Karpas-422 (cell line): ENCODE data around the gene SLC1A3. TPM values are rescaled to one million over a fixed set of nuclear protein-coding genes. Genes with fewer than 3 reads are reported as not detected.
"Not testable (repeated sequence)": the region's sequence is repeated elsewhere in the genome, so short reads cannot be mapped to it uniquely, and the experiment has no call there.

Experiments used
- DNase-seq: peaks from one replicate; pipeline ENCODE4 v3.0.0-alpha.2; 2015
- H2AFZ ChIP-seq: fragments of 200-600 bp; sonication (generic); 2 replicates; pipeline ENCODE4 v1.6.1; 2014; ENCODE audit warnings: antibody characterized with exemption, low read length, mixed read lengths
- H3K27ac ChIP-seq: fragments of 200-600 bp; sonication (generic); 2 replicates; pipeline ENCODE4 v1.5.1; 2014; ENCODE audit warnings: mild to moderate bottlenecking, low read length, moderate library complexity
- H3K27me3 ChIP-seq: fragments of 200-600 bp; sonication (generic); 2 replicates; pipeline ENCODE4 v1.6.1; 2014; ENCODE audit warnings: low read length, mixed read lengths
- H3K36me3 ChIP-seq: fragments of 200-600 bp; sonication (generic); 2 replicates; pipeline ENCODE4 v1.6.1; 2014; ENCODE audit warnings: low read length, mixed read lengths; ENCODE audit not compliant: insufficient read depth
- H3K4me1 ChIP-seq: fragments of 200-600 bp; sonication (generic); 2 replicates; pipeline ENCODE4 v1.6.1; 2014; ENCODE audit warnings: mild to moderate bottlenecking, low read length, mixed read lengths
- H3K4me2 ChIP-seq: fragments of 200-600 bp; sonication (generic); 2 replicates; pipeline ENCODE4 v1.6.1; 2014; ENCODE audit warnings: low read length, low read depth, mild to moderate bottlenecking; ENCODE audit not compliant: poor library complexity, severe bottlenecking
- H3K4me3 ChIP-seq: fragments of 200-600 bp; sonication (generic); 2 replicates; pipeline ENCODE4 v1.5.1; 2014; ENCODE audit warnings: mild to moderate bottlenecking, antibody characterized with exemption, low read length, mixed read lengths
- H3K79me2 ChIP-seq: fragments of 200-600 bp; sonication (generic); 2 replicates; pipeline ENCODE4 v1.6.1; 2014; ENCODE audit warnings: mild to moderate bottlenecking, low read length, mixed read lengths
- H3K9ac ChIP-seq: fragments of 200-600 bp; sonication (generic); 2 replicates; pipeline ENCODE4 v1.6.0; 2014; ENCODE audit warnings: low read length
- H3K9me2 ChIP-seq: fragments of 200-600 bp; sonication (generic), shearing (Covaris generic); replicated peaks from 2 replicates; pipeline ENCODE4 v1.6.0; 2014; ENCODE audit warnings: mild to moderate bottlenecking, low read length, moderate library complexity; ENCODE audit not compliant: insufficient read depth
- H3K9me3 ChIP-seq: fragments of 300-700, 200-600 bp; sonication (generic); 2 replicates; pipeline ENCODE4 v1.6.1; 2014; ENCODE audit warnings: low read length, mixed read lengths
- H4K20me1 ChIP-seq: fragments of 200-600 bp; sonication (generic); 2 replicates; pipeline ENCODE4 v1.6.1; 2014; ENCODE audit warnings: mild to moderate bottlenecking, antibody characterized with exemption, low read length, low read depth; ENCODE audit not compliant: insufficient read depth
- total RNA-seq: library from RNA; depleted of rRNA; stranded (reverse); fragments of >200 nt; shearing (Covaris generic); gene quantifications from 2 replicates; pipeline ENCODE4 v1.2.3, GENCODE V29; 2014; ENCODE audit warnings: low replicate concordance

SLC1A3 gene
- total RNA-seq, 1 experiment from 2014 or later: not detected

GRCh38 chr5:36641431-36641830, 35.0 kb downstream of the SLC1A3 start:
- H3K27ac ChIP-seq: no peak overlapping the region

DNA sequence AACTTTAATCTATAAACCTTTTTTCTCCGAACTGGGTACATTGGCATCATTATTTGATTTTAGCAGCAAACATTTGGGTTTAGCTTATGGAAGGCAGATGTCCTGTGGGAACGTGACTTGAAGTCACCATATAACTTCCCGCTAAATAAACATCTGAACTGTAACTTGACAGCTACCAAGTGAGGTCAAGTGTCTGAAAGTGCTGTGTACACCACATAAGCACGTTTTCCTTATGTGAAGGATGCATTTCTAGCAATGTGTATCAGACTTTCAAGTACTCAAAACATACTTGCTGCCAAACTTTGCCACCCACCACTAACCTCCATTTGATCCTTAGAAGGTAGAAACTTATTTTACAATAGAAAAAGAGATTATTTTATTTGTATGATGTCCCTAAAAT, 35.7 kb downstream of the SLC1A3 start:
- Histone ChIP-seq H3K9ac (no peak overlapping the region), H3K9me2 (no peaks in the 10 kb centered on the region), H3K79me2 (no peaks in the 10 kb centered on the region), H3K9me3 (no peaks in the 10 kb centered on the region), H3K36me3 (no peaks in the 10 kb centered on the region), H3K27me3 (0 out of 2 replicates have a peak, but pooled peaks cover 2% of the 10 kb centered on the region), H3K27ac (no peak overlapping the region), H3K4me3 (no peak overlapping the region), H3K4me1 (no peaks in the 10 kb centered on the region), H3K4me2 (no peak overlapping the region), H4K20me1 (no peaks in the 10 kb centered on the region), H2AFZ (no peak overlapping the region)
- no peak for DNase-seq

More at GRCh38 chr5:36641431-36641830, 35.0 kb downstream of the SLC1A3 start:
- H3K27me3 ChIP-seq: 0 out of 2 replicates have a peak, but pooled peaks cover 2% of the 10 kb centered on the region
- no peaks in the 10 kb centered on the region for H3K4me1 ChIP-seq
- no peak overlapping the region for H3K9ac ChIP-seq
- H3K9me2 ChIP-seq: no peaks in the 10 kb centered on the region
- H3K9me3 ChIP-seq: no peaks in the 10 kb centered on the region
- no peak for DNase-seq
- no peaks in the 10 kb centered on the region for H3K36me3 ChIP-seq
- no peaks in the 10 kb centered on the region for H3K79me2 ChIP-seq
- no peak overlapping the region for H2AFZ ChIP-seq
- H3K4me2 ChIP-seq: no peak overlapping the region
- no peak overlapping the region for H3K4me3 ChIP-seq
- no peaks in the 10 kb centered on the region for H4K20me1 ChIP-seq

- no peak for DNase-seq
- Histone ChIP-seq H4K20me1 (no peaks in the 10 kb centered on the region), H3K4me1 (no peaks in the 10 kb centered on the region), H3K36me3 (no peaks in the 10 kb centered on the region), H3K27ac (no peak overlapping the region), H3K4me3 (no peak overlapping the region), H3K9ac (no peak overlapping the region), H3K9me3 (no peaks in the 10 kb centered on the region), H3K4me2 (no peak overlapping the region), H3K27me3 (0 out of 2 replicates have a peak, but pooled peaks cover 2% of the 10 kb centered on the region), H3K79me2 (no peaks in the 10 kb centered on the region), H3K9me2 (no peaks in the 10 kb centered on the region), H2AFZ (no peak overlapping the region)
Measured at GRCh38 chr5:36643162-36643561, 36.8 kb downstream of the SLC1A3 start.

DNA sequence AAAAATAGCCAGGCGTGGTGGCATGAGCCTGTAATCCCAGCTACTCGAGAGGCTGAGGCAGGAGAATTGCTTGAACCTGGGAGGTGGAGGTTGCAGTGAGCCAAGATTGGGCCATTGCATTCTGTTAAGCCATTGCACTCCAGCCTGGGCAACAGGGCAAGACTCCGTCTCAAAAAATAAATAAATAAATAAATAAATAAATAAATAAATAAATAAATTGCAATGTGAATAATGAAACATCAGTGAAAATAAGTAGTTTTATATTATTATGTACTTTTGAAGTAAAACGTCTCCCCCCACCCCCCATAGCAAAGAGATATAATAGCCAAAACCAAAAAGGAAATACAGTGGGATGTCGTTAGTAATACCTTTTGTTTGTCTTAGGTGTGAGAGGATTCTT, 37.4 kb downstream of the SLC1A3 start:
- H3K27me3 ChIP-seq, H3K36me3 ChIP-seq, DNase-seq, H4K20me1 ChIP-seq, H3K27ac ChIP-seq, H3K9ac ChIP-seq, H3K9me3 ChIP-seq, H3K79me2 ChIP-seq, H3K4me2 ChIP-seq, H3K9me2 ChIP-seq, H2AFZ ChIP-seq, H3K4me1 ChIP-seq, H3K4me3 ChIP-seq: not testable (repeated sequence)

- no peak overlapping the region for H3K4me2 ChIP-seq
- no peaks in the 10 kb centered on the region for H3K4me1 ChIP-seq
- no peaks in the 10 kb centered on the region for H4K20me1 ChIP-seq
- DNase-seq: no peak
- no peak overlapping the region for H3K4me3 ChIP-seq
- no peaks in the 10 kb centered on the region for H3K27me3 ChIP-seq
- no peaks in the 10 kb centered on the region for H3K9me2 ChIP-seq
- no peaks in the 10 kb centered on the region for H3K36me3 ChIP-seq
- no peak overlapping the region for H2AFZ ChIP-seq
- H3K9me3 ChIP-seq: no peaks in the 10 kb centered on the region
- no peak overlapping the region for H3K9ac ChIP-seq
- H3K79me2 ChIP-seq: no peaks in the 10 kb centered on the region
- H3K27ac ChIP-seq: no peak overlapping the region
Measured at GRCh38 chr5:36644727-36645126, 38.3 kb downstream of the SLC1A3 start.

- H3K4me3 ChIP-seq: no peak overlapping the region
- H3K27ac ChIP-seq: no peak overlapping the region
- no peaks in the 10 kb centered on the region for H3K9me3 ChIP-seq
- no peaks in the 10 kb centered on the region for H3K9me2 ChIP-seq
- no peak overlapping the region for H3K9ac ChIP-seq
- no peaks in the 10 kb centered on the region for H3K79me2 ChIP-seq
- no peaks in the 10 kb centered on the region for H3K27me3 ChIP-seq
- no peaks in the 10 kb centered on the region for H3K4me1 ChIP-seq
- H3K36me3 ChIP-seq: no peaks in the 10 kb centered on the region
- DNase-seq: no peak
- H2AFZ ChIP-seq: no peak overlapping the region
- H3K4me2 ChIP-seq: no peak overlapping the region
- H4K20me1 ChIP-seq: no peaks in the 10 kb centered on the region
Measured at GRCh38 chr5:36646100-36646499, 39.7 kb downstream of the SLC1A3 start.

- H3K27ac ChIP-seq: no peak overlapping the region
- no peaks in the 10 kb centered on the region for H4K20me1 ChIP-seq
- DNase-seq: no peak
- H3K9ac ChIP-seq: no peak overlapping the region
- H3K4me1 ChIP-seq: no peaks in the 10 kb centered on the region
- H3K36me3 ChIP-seq: no peaks in the 10 kb centered on the region
- H3K27me3 ChIP-seq: no peaks in the 10 kb centered on the region
- no peaks in the 10 kb centered on the region for H3K9me3 ChIP-seq
- no peaks in the 10 kb centered on the region for H3K9me2 ChIP-seq
- H3K4me2 ChIP-seq: no peak overlapping the region
- H3K4me3 ChIP-seq: no peak overlapping the region
- H2AFZ ChIP-seq: no peak overlapping the region
- no peaks in the 10 kb centered on the region for H3K79me2 ChIP-seq
Measured at GRCh38 chr5:36646507-36647023, 40.2 kb downstream of the SLC1A3 start.

GRCh38 chr5:36647046-36647445, 40.6 kb downstream of the SLC1A3 start:
- Histone ChIP-seq H3K36me3 (no peaks in the 10 kb centered on the region), H3K9me3 (no peaks in the 10 kb centered on the region), H3K4me3 (no peak overlapping the region), H3K27ac (no peak overlapping the region), H3K4me1 (no peaks in the 10 kb centered on the region), H2AFZ (no peak overlapping the region), H3K27me3 (no peaks in the 10 kb centered on the region), H4K20me1 (no peaks in the 10 kb centered on the region), H3K79me2 (no peaks in the 10 kb centered on the region), H3K4me2 (no peak overlapping the region), H3K9ac (no peak overlapping the region), H3K9me2 (no peaks in the 10 kb centered on the region)
- no peak for DNase-seq

DNA sequence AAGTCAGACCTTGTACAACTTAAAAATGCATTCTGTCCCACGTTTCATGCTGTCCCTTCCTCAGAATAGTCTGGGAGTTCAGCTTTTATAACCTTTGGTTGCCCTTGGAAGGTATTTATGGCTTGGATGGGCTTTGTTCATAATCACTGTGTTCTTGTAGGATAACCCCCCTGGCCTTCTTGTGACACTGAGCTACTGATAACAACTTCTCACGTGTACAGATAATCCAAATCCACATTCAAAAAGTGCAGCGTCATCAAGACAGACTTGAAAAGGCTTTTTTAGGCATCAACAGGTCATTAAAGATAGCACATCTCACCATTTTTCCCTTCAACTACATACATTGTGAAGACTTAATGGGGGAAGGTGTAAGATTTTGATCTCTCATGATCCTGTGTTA, 42.0 kb downstream of the SLC1A3 start:
- H3K27ac ChIP-seq: no peak overlapping the region
- H3K4me1 ChIP-seq: no peaks in the 10 kb centered on the region
- H3K9ac ChIP-seq: no peak overlapping the region
- no peaks in the 10 kb centered on the region for H4K20me1 ChIP-seq
- H2AFZ ChIP-seq: no peak overlapping the region
- no peak for DNase-seq
- H3K36me3 ChIP-seq: no peaks in the 10 kb centered on the region
- H3K4me2 ChIP-seq: no peak overlapping the region
- H3K9me3 ChIP-seq: no peaks in the 10 kb centered on the region
- no peaks in the 10 kb centered on the region for H3K9me2 ChIP-seq
- no peaks in the 10 kb centered on the region for H3K27me3 ChIP-seq
- no peak overlapping the region for H3K4me3 ChIP-seq
- no peaks in the 10 kb centered on the region for H3K79me2 ChIP-seq
